Measurements from ENCODE around the gene SDR42E2.
A peak's percentile ranks its signal among the peaks of the same experiment; 100 is the strongest.
"Not testable (repeated sequence)": the region's sequence is repeated elsewhere in the genome, so short reads cannot be mapped to it uniquely, and the experiment has no call there.

The SDR42E2 gene

GRCh38 chr16:22192261-22193062 lies 30.2 kb downstream of the SDR42E2 start:
- no peak for DNase-seq

GRCh38 chr16:22193063-22193411 lies 30.7 kb downstream of the SDR42E2 start:
- no peak for DNase-seq

GRCh38 chr16:22194707-22195444 lies 32.6 kb downstream of the SDR42E2 start:
- DNase-seq: no peak

- DNase-seq: no peak
Measured at GRCh38 chr16:22195445-22195694, 33.1 kb downstream of the SDR42E2 start.

GRCh38 chr16:22195695-22196558 lies 33.6 kb downstream of the SDR42E2 start:
- DNase-seq: peak; percentile 43 to 85

- not testable (repeated sequence) for DNase-seq
Measured at GRCh38 chr16:22196559-22197168, 34.4 kb downstream of the SDR42E2 start.

- DNase-seq: no peak
Measured at GRCh38 chr16:22198547-22199293, 36.4 kb downstream of the SDR42E2 start.

- no peak for DNase-seq
Measured at GRCh38 chr16:22202261-22202637, 39.9 kb downstream of the SDR42E2 start.

GRCh38 chr16:22203091-22203490 lies 40.8 kb downstream of the SDR42E2 start:
- no peak for DNase-seq

GRCh38 chr16:22204091-22204655 lies 41.9 kb downstream of the SDR42E2 start:
- no peak for DNase-seq

- DNase-seq: no peak
Measured at GRCh38 chr16:22205577-22206012, 43.3 kb downstream of the SDR42E2 start.

- peak; percentile 27 to 49 for DNase-seq
Measured at GRCh38 chr16:22206013-22206841, 43.9 kb downstream of the SDR42E2 start, which contains the start of gene EEF2K. Gene EEF2K, plus strand, starts transcription at chr16:22206278. Its CDS starts 19,452 bp downstream, at chr16:22225730.

- DNase-seq: peak in 1 of 2 experiments; percentile 21
Measured at GRCh38 chr16:22206842-22207714, 44.8 kb downstream of the SDR42E2 start.

- no peak for DNase-seq
Measured at GRCh38 chr16:22207715-22208360, 45.5 kb downstream of the SDR42E2 start.

GRCh38 chr16:22210285-22210684 lies 48.0 kb downstream of the SDR42E2 start:
- DNase-seq: no peak

GRCh38 chr16:22210854-22211253 lies 48.5 kb downstream of the SDR42E2 start:
- no peak for DNase-seq

GRCh38 chr16:22213236-22213635 lies 50.9 kb downstream of the SDR42E2 start:
- DNase-seq: no peak

GRCh38 chr16:22213801-22214200 lies 51.5 kb downstream of the SDR42E2 start:
- no peak for DNase-seq

- no peak for DNase-seq
Measured at GRCh38 chr16:22214402-22214801, 52.1 kb downstream of the SDR42E2 start.

Measured in cerebellar nuclear complex (tissue), 1 donor.